ENCODE data around the gene GRB7.

GRB7 gene

DNA sequence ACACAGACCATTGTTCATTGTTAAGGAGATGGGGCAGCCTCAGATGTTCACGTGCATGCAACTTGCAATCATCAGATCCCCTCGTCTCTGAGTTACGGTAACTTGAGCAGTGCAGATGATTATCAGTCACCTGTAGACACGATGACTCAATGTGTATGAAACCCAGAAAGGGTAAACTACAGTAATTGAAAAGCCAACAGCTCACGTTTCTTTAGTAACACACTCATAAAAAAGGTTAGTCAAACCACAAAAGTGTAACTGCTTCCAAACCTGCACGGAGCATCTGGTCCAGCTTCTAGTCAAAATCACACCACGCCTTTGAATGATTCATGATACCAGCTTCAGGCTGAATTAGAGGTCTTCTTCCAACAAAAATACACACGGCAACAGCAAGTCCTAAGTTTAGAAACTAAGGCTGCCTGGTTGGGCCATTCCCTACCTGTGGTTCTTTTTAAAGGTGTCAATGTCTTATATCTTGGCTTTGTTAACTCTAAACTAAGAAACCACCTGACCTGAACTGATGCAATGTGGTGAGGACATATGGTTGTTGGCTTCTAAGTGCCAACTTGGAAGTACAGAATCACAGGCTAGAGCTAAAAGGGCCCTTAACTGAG is 32.3 kb downstream of the GRB7 start:
- TF ChIP-seq, protein P1, sequence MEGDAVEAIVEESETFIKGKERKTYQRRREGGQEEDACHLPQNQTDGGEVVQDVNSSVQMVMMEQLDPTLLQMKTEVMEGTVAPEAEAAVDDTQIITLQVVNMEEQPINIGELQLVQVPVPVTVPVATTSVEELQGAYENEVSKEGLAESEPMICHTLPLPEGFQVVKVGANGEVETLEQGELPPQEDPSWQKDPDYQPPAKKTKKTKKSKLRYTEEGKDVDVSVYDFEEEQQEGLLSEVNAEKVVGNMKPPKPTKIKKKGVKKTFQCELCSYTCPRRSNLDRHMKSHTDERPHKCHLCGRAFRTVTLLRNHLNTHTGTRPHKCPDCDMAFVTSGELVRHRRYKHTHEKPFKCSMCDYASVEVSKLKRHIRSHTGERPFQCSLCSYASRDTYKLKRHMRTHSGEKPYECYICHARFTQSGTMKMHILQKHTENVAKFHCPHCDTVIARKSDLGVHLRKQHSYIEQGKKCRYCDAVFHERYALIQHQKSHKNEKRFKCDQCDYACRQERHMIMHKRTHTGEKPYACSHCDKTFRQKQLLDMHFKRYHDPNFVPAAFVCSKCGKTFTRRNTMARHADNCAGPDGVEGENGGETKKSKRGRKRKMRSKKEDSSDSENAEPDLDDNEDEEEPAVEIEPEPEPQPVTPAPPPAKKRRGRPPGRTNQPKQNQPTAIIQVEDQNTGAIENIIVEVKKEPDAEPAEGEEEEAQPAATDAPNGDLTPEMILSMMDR (IDR thresholded peaks at IDR 0.05; ENCODE audit: extremely low read depth, insufficient read depth, missing control alignments), result no peak
- in situ Hi-C loops (cut with MboI; ENCODE audit: low pct_unique_long_range_greater_than_20kb, low sequenced_read_pairs, unreplicated experiment), result loop anchor here (5.0 kb wide), 1 partner anchor 92 kb away; the partner anchor contains the start of gene IKZF3
- DNase-seq (ENCODE audit: low spot score), result peak; percentile 60

DNA sequence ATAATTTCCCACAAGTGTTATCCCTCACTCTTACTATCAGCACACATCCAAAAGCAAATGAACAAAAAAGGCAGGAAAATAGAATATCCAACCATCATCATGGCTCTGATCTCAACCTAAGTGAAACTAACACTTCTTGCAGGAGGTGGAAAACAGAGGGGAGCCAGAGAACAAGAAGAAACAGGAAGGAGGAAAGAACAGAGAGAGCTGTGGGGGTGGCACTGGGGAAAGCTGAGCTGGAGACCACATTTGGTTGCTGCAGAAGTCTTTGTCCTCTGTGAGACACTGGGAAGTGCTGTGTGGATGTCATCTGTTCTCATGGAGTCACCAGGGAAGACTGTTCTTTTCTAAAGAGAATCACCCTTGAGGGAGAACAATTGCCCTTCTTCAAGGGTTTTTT is 34.7 kb downstream of the GRB7 start:
- TF ChIP-seq, protein P1 (IDR thresholded peaks at IDR 0.05; ENCODE audit: extremely low read depth, insufficient read depth, missing control alignments), result no peak
- DNase-seq (ENCODE audit: low spot score), result no peak
- in situ Hi-C loops (cut with MboI; ENCODE audit: low pct_unique_long_range_greater_than_20kb, low sequenced_read_pairs, unreplicated experiment), result no loop called here

DNA sequence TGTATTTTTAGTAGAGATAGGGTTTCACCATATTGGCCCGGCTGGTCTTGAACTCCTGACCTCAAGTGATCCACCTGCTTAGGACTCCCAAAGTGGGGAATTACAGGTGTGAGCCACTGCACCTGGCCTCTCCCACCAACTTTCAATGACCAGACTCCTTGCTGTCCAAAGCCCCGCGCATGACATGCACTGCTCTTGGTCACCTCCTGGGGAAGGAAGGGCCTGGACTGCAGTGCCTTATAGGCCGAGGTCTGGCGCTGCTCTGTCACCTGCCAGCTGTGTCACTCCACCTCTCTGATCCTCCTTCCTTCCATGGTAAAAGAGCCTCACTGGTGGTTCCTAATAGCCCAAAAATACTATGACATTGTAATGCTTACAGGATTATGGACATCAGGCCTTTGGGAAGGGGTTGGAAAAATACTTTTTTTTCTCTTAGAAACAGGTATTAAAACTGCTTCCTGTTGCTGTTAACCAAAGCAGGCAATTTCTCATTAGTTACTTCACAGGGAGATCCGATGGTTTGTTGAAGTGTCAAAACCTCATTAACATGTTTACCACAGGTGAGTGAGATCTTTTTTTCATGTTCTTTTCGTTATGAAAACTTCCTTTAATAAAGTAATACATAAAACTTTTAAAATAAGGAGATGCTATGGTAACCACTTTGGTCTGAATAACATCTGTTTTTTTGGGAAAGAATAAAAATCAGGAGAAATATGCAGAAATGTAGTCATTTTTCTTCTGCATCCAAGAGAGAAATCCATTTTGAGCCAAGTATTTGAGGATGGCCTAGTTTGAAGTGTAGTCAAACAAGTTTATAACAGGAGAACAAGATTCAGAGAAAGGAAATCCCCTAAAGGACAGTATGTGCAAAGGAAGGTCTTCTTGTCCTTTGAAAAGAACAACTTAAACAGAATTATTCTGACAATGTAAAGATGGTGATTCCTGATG is 35.5 kb downstream of the GRB7 start:
- no peak for DNase-seq (ENCODE audit: low spot score)
- in situ Hi-C loops (cut with MboI; ENCODE audit: low pct_unique_long_range_greater_than_20kb, low sequenced_read_pairs, unreplicated experiment), result no loop called here
- TF ChIP-seq, protein P1 (IDR thresholded peaks at IDR 0.05; ENCODE audit: extremely low read depth, insufficient read depth, missing control alignments), result no peak

DNA sequence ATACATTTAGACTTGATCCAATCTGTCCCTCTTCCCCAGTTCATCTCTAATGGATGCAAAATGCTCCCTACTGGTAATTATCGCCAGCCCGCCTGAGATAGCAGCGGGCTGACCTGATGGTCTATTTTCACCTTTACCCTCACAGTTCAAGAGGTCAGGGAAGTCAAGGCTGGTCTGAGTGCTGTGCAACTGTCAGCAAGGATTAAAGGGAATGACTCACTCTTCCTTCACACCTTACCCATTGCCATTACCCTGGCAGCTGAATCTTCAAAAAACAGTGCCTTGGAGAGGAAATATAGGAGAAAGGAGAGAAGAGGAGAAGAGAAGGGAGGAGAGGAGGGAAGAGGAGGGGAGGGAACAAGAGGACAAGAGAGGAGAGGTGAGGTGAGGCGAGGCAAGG is 36.3 kb downstream of the GRB7 start:
- TF ChIP-seq, protein P1 (IDR thresholded peaks at IDR 0.05; ENCODE audit: extremely low read depth, insufficient read depth, missing control alignments), result no peak
- in situ Hi-C loops (cut with MboI; ENCODE audit: low pct_unique_long_range_greater_than_20kb, low sequenced_read_pairs, unreplicated experiment), result no loop called here
- no peak for DNase-seq (ENCODE audit: low spot score)

DNA sequence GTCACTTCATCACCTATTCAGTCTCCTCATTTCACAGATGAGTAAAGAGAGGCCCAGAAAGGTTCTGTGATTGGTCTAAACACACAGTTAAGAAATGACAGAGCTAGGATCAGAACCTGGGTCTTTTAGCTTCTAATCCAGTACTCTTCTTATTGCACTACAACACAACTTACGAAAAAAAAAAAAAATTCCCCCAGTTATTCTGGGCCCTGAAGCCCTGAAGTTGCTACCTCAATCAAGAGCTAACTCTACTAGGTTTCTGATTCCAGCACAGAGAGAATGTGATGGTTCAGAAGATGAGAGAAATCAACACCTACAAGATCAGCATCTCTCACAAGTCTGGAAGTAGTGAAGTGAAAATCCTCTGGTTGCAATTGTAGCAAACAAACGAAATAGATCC is 37.3 kb downstream of the GRB7 start:
- in situ Hi-C loops (cut with MboI; ENCODE audit: low pct_unique_long_range_greater_than_20kb, low sequenced_read_pairs, unreplicated experiment), result no loop called here
- peak; percentile 37 for DNase-seq (ENCODE audit: low spot score)
- TF ChIP-seq, protein P1 (IDR thresholded peaks at IDR 0.05; ENCODE audit: extremely low read depth, insufficient read depth, missing control alignments), result no peak

DNA sequence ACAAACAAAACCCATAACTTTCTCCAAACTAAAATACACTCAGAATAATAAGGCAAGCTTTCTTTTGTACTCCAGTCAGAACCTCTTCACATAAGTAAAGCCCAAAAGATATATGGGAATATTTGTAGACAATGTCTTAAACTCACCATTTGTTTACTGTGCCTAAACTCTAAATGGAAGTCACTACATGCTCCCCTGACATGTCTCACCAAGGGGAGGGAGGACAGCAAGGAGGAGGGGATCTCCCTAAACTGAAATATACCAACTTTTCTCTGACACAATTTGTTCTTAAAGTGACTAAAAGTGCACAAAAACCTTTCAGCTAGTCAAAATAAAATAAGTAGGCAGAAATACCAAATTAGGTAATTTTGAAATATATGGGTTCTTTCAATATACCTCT is 38.5 kb downstream of the GRB7 start:
- no peak for DNase-seq (ENCODE audit: low spot score)
- TF ChIP-seq, protein P1 (IDR thresholded peaks at IDR 0.05; ENCODE audit: extremely low read depth, insufficient read depth, missing control alignments), result no peak
- in situ Hi-C loops (cut with MboI; ENCODE audit: low pct_unique_long_range_greater_than_20kb, low sequenced_read_pairs, unreplicated experiment), result no loop called here
